ENCODE measurements around the gene HTR3E.

The HTR3E gene

GRCh38 chr3:184156522-184156955 is 59.7 kb downstream of the HTR3E start:
- DNase-seq (ENCODE audit: low read depth, low spot score) = no peak

Measured in smooth muscle cell of the brain vasculature (primary cell).